ENCODE data around the gene CCR9. TPM values are rescaled to one million over a fixed set of nuclear protein-coding genes. Genes with fewer than 3 reads are reported as not detected.

Gene CCR9
- polyA plus RNA-seq, 1 donor from 2014 or later, result not detected

DNA sequence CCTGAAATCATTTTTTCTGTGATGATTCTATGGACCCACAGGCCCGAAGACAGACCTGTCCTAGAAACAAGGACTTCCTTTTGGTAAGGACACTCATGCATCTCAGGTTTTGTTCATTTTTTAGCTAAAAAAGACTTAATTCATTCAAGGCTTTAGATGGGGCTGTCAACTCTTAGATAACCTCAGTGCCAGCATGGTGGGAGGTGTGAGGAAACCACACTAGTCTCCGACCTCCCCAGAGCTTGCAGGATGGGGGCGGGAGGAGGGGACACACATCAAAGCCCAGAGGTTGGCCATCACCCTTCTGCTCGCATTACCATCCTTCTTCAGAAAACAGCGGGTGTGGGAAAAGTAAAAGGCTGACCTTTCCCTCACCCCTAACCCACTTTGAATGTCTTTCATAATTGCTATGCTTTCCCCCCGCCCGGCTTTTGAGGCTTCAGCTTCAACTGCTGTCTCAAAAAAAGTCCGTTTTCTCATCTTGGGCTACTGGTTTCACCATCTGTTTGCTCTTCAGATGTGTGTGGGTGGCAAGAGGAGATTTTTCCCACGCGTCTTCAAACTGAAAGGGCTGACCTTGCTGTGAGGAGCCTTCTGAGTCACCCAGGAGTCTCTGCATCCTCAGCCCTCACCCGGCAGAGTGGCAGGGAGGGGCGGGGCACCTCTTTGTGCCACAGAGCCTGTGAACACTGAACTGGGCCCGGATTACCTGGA is 29.3 kb downstream of the CCR9 start:
- Histone ChIP-seq H3K36me3 (ENCODE audit: insufficient read depth, low read length) (no peaks in the 10 kb centered on the region), H3K4me3 (ENCODE audit: low read length) (no peak overlapping the region), H4K20me1 (ENCODE audit: insufficient read depth) (no peaks in the 10 kb centered on the region), H3K9me2 (ENCODE audit: insufficient read depth, low read length) (no peaks in the 10 kb centered on the region), H2AFZ (ENCODE audit: low read depth, low read length) (no peak overlapping the region), H3K4me2 (ENCODE audit: low read length) (no peak overlapping the region), H3K27me3 (ENCODE audit: insufficient read depth, low read depth, low read length) (no peaks in the 10 kb centered on the region), H3K9me3 (ENCODE audit: low read length) (no peaks in the 10 kb centered on the region), H3K79me2 (replicated peaks; ENCODE audit: insufficient read depth, low read length) (no peaks in the 10 kb centered on the region), H3F3A (ENCODE audit: insufficient read depth, low read length, poor library complexity, severe bottlenecking) (no peaks in the 10 kb centered on the region), H3K27ac (ENCODE audit: low read length) (no peak overlapping the region), H3K9ac (ENCODE audit: low read length) (no peak overlapping the region)
- TF ChIP-seq EP300 (conservative IDR thresholded peaks at IDR 0.05; ENCODE audit: poor library complexity, severe bottlenecking), result no peak

DNA sequence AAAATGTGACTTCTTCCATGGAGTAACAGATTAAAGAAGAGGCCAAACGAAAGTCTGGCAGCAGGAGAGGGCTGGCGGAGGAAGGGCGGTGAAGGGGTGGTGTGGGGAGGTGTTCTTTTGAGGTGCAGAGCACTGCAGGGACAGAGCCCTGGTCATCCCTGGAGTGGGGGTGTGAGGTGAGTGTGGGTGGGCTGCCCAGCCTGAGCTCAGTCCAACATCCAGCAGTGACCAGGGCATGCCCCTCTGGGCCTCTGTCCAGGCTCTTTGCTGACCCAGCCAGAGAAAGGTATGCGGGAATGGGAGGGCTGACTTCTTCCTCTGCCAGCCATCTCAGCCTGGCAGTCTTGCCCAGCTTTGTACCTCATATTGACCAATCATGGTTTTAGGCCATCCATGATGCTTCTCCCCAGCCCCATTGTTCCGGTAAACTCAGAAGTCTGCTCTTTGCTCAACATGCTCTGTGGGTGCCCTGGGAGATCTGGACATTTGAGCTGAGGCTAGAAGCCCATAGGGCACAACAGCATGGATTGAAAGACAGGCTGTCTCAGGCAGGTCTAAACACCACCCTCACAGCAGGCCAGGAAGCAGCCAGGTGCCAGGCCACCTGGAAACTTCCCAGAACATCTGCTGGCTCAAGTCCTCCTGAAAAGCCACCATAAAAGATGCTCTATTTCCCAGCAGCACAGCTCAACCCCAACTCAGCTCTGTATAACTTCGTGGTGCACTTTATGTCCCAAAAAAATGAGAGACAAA is 31.0 kb downstream of the CCR9 start:
- H3K27me3 ChIP-seq (ENCODE audit: insufficient read depth, low read depth, low read length), result no peaks in the 10 kb centered on the region
- no peaks in the 10 kb centered on the region for H3K9me3 ChIP-seq (ENCODE audit: low read length)
- no peaks in the 10 kb centered on the region for H3F3A ChIP-seq (ENCODE audit: insufficient read depth, low read length, poor library complexity, severe bottlenecking)
- H4K20me1 ChIP-seq (ENCODE audit: insufficient read depth), result no peaks in the 10 kb centered on the region
- H3K27ac ChIP-seq (ENCODE audit: low read length), result no peak overlapping the region
- H3K4me3 ChIP-seq (ENCODE audit: low read length), result no peak overlapping the region
- no peaks in the 10 kb centered on the region for H3K79me2 ChIP-seq (replicated peaks; ENCODE audit: insufficient read depth, low read length)
- H3K4me2 ChIP-seq (ENCODE audit: low read length), result no peak overlapping the region
- H2AFZ ChIP-seq (ENCODE audit: low read depth, low read length), result no peak overlapping the region
- no peaks in the 10 kb centered on the region for H3K9me2 ChIP-seq (ENCODE audit: insufficient read depth, low read length)
- no peaks in the 10 kb centered on the region for H3K36me3 ChIP-seq (ENCODE audit: insufficient read depth, low read length)
- no peak overlapping the region for H3K9ac ChIP-seq (ENCODE audit: low read length)
- TF ChIP-seq, protein P1, sequence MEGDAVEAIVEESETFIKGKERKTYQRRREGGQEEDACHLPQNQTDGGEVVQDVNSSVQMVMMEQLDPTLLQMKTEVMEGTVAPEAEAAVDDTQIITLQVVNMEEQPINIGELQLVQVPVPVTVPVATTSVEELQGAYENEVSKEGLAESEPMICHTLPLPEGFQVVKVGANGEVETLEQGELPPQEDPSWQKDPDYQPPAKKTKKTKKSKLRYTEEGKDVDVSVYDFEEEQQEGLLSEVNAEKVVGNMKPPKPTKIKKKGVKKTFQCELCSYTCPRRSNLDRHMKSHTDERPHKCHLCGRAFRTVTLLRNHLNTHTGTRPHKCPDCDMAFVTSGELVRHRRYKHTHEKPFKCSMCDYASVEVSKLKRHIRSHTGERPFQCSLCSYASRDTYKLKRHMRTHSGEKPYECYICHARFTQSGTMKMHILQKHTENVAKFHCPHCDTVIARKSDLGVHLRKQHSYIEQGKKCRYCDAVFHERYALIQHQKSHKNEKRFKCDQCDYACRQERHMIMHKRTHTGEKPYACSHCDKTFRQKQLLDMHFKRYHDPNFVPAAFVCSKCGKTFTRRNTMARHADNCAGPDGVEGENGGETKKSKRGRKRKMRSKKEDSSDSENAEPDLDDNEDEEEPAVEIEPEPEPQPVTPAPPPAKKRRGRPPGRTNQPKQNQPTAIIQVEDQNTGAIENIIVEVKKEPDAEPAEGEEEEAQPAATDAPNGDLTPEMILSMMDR (IDR thresholded peaks at IDR 0.05; ENCODE audit: poor library complexity, severe bottlenecking), result no peak
- TF ChIP-seq, protein P2, sequence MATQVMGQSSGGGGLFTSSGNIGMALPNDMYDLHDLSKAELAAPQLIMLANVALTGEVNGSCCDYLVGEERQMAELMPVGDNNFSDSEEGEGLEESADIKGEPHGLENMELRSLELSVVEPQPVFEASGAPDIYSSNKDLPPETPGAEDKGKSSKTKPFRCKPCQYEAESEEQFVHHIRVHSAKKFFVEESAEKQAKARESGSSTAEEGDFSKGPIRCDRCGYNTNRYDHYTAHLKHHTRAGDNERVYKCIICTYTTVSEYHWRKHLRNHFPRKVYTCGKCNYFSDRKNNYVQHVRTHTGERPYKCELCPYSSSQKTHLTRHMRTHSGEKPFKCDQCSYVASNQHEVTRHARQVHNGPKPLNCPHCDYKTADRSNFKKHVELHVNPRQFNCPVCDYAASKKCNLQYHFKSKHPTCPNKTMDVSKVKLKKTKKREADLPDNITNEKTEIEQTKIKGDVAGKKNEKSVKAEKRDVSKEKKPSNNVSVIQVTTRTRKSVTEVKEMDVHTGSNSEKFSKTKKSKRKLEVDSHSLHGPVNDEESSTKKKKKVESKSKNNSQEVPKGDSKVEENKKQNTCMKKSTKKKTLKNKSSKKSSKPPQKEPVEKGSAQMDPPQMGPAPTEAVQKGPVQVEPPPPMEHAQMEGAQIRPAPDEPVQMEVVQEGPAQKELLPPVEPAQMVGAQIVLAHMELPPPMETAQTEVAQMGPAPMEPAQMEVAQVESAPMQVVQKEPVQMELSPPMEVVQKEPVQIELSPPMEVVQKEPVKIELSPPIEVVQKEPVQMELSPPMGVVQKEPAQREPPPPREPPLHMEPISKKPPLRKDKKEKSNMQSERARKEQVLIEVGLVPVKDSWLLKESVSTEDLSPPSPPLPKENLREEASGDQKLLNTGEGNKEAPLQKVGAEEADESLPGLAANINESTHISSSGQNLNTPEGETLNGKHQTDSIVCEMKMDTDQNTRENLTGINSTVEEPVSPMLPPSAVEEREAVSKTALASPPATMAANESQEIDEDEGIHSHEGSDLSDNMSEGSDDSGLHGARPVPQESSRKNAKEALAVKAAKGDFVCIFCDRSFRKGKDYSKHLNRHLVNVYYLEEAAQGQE (IDR thresholded peaks at IDR 0.05; ENCODE audit: borderline replicate concordance), result no peak
- TF ChIP-seq EP300 (conservative IDR thresholded peaks at IDR 0.05; ENCODE audit: poor library complexity, severe bottlenecking) (no peak), POLR2AphosphoS5 (IDR thresholded peaks at IDR 0.05) (no peak), RAD21 (conservative IDR thresholded peaks at IDR 0.05) (no peak), SMC3 (conservative IDR thresholded peaks at IDR 0.05; ENCODE audit: poor library complexity) (no peak), TAF1 (IDR thresholded peaks at IDR 0.05; ENCODE audit: low read depth) (no peak)
